Erythroblast (primary cell): ENCODE data around the gene CLEC3A.
A peak's percentile ranks its signal among the peaks of the same experiment; 100 is the strongest.

Source experiments
- DNase-seq, 2 experiments: peaks; one replicate each; lab custom pipeline; 2025; lab: John Stamatoyannopoulos, UW
- GATA1 ChIP-seq: IDR thresholded peaks from 2 replicates; pipeline ENCODE4 v1.6.1; 2011; ENCODE audit warnings: low read depth, mild to moderate bottlenecking, control low read depth, low read length, moderate library complexity
- POLR2A ChIP-seq: IDR thresholded peaks from 2 replicates; pipeline ENCODE4 v1.6.1; 2011; ENCODE audit warnings: mild to moderate bottlenecking, low read length

Gene CLEC3A

DNA sequence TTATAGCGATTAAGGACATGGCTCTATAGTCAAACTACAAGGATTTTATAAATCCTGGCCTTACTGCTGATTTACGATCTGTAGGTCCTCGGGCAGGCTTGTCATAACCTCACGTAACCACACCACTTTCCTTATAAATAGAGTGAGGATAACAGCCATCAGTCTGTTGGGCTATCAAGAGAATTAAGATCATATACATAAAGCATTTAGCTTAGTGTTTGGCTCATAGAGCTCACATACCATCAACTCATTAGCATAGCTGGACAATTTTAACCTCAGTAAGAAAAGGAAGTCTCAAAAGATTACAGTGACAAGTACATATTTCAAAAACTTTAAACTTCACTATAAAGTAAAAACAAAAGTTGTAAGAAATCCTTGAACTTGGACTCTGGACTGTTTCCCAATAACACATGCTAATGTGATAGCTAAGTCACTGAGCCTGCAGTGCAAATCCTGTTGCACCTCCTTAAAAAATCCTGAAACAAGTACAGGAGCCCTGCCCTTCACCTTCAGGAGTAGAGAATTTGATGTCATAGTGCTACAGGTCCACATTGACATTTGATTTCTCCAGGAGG lies 20.8 kb upstream of the CLEC3A start:
- DNase-seq = no peak
- no peak for TF ChIP-seq GATA1
- no peak for TF ChIP-seq POLR2A

DNA sequence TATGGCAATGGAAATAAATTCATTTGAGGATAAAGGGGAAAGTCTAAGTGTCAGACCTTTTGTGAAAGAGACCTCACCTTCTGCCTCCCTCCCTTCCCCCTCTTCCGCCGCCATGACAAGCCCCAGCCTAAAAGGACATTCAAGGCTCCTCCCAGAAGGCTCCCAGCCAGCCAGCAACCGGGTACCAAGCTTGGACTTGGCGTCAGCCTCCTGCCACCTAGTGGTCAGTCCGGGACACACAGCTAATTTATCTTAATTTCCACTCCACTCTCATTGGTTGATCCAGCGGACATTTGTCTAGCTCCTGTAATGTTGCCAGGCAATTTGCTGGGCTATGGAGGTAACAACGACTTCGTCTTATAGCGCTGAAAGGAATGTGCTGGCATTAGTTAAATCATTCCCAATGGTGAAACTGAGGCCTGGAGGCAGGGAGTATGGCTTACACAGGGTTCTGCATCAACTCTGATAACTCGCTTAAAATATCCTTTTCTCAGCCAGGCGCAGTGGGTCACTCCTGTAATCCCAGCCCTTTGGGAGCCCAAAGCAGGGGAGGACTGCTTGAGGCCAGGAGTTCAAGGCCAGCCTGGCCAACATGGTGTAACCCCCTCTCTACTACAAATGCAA lies 19.3 kb upstream of the CLEC3A start:
- TF ChIP-seq GATA1 (no peak), POLR2A (no peak)

DNA sequence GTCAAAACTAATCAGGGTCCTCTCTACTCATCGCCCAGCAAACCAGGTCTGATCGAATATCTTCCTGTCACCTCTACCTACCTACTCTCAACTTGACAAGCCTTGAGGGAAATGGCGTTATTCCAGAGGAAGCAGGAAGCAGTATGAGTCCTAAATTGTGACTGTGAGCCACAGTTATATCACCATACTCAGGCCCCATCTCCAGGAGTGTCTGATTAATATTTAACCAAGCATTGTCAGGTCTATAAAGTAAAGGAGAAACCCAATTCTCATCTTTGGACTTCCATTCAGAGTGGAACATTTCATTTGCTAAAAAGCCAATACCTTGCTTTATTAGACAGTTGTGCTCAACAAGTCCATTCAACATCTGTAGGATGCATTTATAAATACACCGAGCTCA lies 17.8 kb upstream of the CLEC3A start:
- no peak for DNase-seq
- TF ChIP-seq POLR2A (no peak), GATA1 (no peak)

More for the DNA sequence above, 19.3 kb upstream of the CLEC3A start:
- DNase-seq = peak; percentile 87 to 91

DNA sequence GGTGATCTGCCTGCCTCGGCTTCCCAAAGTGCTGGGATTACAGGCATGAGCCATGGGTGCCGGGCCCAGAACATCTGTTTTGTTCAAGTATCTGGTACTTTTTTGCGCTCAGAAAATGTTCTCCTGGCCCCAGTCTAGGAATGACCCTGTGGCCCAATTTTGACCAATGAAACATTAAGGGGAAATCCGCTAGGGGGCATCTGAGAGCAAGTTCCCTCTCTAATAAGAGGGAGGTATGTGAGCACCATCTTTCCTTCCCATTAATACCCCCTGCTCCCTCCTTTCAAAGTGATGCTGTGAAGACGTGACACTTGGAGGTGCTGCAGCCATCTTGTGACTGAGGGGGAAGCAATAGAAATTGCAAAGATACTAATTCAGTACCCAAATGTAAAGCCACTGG lies 16.5 kb upstream of the CLEC3A start:
- TF ChIP-seq POLR2A (no peak), GATA1 (no peak)
- DNase-seq = peak; percentile 16 to 47

DNA sequence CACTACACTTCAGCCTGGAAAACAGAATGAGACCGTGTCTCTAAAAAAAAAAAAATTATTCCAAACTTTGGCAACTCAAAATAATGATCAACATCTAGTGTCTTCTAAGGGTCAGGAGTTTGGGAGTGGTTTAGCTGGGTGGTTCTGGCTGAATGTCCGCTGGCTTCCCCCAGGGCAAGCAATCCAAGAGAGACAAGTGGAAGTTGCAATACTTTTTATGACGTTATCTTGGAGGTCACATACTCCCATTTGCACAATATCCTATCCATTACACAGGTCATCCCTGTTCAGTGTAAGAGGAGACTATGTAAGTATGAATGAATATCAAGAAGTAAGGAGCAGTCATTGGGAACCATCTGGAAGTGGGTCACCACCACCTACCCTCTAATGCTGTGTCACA lies 15.2 kb upstream of the CLEC3A start:
- DNase-seq = no peak
- TF ChIP-seq POLR2A (no peak), GATA1 (no peak)

DNA sequence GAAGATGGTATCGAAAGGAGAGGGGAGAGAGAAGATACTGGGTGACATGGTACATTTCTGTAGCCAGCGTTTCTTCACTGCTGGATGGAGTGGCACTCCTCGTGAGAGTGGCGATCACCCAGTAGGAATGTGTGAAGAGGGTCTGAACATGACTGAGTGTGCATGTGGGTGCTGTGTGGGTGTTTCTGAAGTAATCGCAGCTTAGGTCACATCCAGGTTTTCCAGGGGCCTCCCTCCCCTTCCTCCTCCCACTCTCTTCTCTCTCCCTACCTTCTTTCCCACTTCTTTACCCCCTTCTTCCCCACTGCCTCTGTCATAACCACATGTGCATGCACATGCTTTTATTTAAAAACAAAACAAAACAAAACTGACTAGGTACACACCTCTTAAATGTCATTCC lies 1.8 kb downstream of the CLEC3A start:
- DNase-seq = no peak
- no peak for TF ChIP-seq POLR2A

DNA sequence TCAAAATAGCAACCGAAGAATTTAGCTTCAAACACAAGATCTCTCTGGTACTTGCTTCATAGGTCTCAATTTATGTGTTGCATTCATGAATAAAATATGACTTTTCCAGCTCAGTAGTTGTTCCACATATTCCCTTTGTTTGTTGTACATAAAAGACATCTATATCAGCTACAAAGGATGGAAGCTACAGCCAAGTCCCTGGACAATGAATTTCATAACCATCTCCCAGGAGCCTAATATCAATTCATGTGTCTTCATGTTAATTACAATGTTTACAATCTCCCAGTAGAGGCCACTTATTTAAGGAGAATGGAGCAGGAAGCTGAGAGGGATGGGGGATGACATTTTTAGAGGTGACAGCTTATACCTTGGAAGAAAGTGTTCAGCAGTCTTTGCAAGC lies 3.3 kb downstream of the CLEC3A start:
- no peak for DNase-seq
- TF ChIP-seq POLR2A (no peak), GATA1 (no peak)

DNA sequence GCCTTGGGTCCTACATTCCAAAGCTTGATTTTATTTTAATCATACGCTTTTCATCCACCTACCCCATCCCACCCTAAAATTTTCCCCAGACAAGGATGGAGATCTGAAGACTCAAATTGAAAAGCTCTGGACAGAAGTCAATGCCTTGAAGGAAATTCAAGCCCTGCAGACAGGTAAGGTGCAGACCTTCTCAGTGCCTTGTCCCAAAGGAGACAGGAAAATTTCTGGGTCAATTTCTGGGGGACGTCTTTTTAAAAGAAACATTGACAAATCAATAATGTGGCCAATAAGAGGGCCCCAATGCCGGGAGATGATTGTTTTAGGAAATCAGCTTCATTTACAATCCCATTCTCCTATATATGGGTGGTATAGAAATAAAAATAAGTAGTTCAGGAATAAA lies 5.7 kb downstream of the CLEC3A start:
- no peak for DNase-seq
- TF ChIP-seq POLR2A (no peak), GATA1 (no peak)

DNA sequence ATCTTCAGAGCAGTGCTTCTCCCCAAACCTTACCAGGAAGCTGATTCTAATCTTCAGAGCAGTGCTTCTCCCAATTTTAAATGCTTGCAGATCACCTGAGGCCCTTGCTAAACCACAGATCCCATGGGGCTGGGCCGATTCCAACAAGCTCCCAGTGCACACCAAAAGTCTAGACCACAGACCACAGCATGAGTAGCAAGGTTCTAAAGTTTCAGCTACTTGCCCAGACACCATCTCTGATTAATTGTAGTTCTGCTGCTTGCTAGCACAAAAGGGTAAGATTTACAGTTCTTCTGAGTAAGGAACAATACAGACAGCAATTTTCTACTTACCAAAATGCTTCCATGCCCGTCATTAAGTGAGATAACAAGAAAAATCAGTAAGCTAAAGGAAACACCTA lies 12.2 kb downstream of the CLEC3A start:
- TF ChIP-seq POLR2A = no peak
- TF ChIP-seq GATA1 = no peak
- no peak for DNase-seq

DNA sequence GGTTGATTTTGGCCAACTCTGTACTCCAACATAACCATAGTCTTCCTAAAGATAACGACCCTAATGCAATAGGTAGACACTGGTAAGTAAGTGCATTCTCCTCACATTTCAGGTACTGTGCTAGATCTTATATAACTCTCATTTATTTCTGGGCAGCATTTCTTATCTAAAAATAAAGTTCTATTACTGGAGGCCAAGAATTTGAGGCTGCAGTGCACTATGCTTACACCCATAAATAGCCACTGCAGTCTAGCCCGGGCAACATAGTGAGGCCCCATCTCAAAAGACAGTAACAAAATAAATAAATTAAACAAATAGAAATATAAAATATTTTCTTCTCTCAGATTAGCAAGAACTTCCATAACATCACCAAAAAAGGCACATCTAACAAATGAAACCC lies 12.7 kb downstream of the CLEC3A start:
- no peak for DNase-seq
- TF ChIP-seq GATA1 (no peak), POLR2A (no peak)

DNA sequence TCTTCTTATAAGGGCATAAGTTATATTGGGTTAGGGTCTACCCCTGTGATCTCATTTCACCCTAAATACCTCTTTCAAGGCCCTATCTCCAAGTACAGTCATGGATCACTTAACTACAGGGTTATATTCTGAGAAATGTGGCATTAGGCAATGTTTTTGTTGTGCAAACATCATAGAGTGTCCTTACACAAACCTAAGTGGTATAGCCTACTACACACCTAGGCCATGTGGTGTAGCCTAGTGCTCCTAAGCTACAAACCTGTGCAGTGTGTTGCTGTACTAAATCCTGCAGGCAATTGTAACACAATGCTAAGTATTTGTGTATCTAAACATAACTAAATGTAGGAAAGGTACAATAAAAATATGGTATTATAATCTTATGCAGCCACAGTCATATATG lies 18.0 kb downstream of the CLEC3A start:
- DNase-seq = no peak
- TF ChIP-seq POLR2A = no peak
- TF ChIP-seq GATA1 = no peak

DNA sequence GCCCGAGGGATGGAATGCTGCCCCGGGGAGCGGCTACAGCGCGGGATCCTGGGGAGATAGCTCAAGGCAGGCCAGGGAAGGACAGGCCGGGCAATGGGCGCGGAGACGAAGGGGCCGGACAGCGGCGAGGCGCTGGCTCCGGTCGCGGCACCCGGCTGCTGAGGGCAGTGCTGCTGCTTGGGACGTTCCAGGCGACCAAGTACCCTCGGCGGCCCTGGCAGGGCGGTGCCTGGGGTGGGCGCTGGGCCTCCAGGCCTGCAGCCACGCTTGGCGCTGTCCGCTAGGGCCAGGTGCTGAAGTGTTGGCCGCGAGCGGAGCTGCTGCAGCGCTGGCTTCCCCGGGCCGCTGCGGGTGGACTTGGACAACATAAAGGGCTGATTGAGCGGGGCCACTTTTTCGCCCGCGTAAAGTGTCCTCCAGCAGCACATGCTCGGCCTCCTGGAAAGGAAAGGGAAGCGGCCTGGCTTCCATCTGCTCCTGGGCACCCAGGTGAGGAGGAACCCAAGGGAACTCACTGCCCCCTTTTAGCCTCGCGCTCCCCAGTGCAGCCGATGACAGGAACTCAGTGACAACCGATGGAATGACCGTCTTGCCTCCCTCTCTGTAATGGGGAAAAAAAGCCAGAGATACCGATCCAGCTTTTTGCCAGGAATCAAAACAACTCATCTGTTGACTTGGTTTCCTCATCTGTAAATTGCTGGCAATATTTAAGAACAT lies 23.7 kb downstream of the CLEC3A start:
- TF ChIP-seq POLR2A (no peak), GATA1 (no peak)
- peak; percentile 60 to 62 for DNase-seq

DNA sequence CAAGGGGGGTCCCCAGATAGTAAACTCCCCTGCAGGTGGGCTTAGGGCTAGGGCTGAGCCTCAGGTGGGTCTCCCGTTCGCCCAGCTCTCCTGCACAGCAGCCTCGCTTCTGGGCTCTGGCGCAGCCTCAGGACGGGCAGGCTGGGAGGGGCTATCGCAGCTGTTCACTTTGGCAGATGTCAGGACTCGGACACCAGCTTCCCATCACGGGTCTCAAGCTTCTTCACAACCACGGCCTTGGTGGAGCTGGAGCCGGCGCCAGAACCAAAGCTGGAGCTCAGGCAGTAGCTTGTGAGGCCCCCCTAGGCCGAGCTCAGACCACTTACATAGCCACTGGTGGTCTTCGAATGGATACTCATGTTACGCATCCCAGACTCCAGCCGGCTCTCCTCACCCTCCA lies 26.0 kb downstream of the CLEC3A start:
- DNase-seq = no peak
- no peak for TF ChIP-seq GATA1
- TF ChIP-seq POLR2A = no peak

DNA sequence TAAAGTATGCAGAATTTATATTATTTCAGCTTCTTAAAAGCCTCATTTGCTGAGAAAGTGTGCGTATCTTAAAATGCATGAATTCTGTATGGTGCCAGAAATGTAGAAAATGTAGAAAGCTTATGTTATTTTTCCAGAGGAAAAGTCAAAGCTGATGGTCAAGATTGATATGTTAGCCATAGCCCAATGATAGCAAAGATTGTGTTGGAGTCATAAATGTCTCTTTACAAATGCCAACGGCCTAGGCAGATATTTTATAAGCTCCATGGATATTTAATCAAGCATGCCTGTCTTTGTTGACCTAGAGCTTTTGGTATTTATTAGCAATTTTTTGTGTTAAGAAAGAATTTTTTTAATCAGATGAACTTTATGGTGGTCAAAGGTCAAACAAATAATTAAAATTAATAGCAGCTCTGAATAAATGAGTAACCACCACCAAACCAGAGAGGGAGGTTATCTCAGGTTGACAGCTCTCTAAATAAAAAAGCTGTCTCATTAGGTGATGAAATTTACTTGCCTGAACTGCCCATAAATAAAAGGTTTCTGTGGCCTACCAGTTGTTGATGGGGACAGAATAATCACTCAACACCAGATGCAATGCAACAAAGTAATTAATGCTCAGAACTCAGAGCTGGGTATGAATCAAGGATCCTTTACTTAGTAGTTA lies 28.5 kb downstream of the CLEC3A start:
- no peak for TF ChIP-seq POLR2A
- no peak for TF ChIP-seq GATA1
- peak in 1 of 2 experiments; percentile 5 for DNase-seq
